ENCODE data around the gene TSBP1. TPM values are rescaled to one million over a fixed set of nuclear protein-coding genes. Genes with fewer than 3 reads are reported as not detected.

The TSBP1 gene
- total RNA-seq, 1 experiment from 2014 or later: not detected

GRCh38 chr6:32244270-32244669 is 127.4 kb downstream of the TSBP1 start:
- Histone ChIP-seq H3K36me3 (ENCODE audit: control insufficient read depth in 1 of 2, insufficient read depth in 2 of 2, low read length in 2 of 2) (no peaks in the 10 kb centered on the region), H3K4me1 (ENCODE audit: control insufficient read depth in 1 of 2, insufficient read depth in 2 of 2, low read length in 2 of 2) (peaks cover 0 to 14% of the 10 kb centered on the region in 2 experiments; a peak in 3 of 4 replicates), H3K27ac (ENCODE audit: low read depth, low read length) (no peak overlapping the region), H3K4me3 (replicated peaks in 1 of 2; ENCODE audit: low read depth in 1 of 2, low read length in 2 of 2) (no peak overlapping the region), H3K9me3 (ENCODE audit: control insufficient read depth in 1 of 2, insufficient read depth in 1 of 2, low read depth in 1 of 2, low read length in 2 of 2) (no peaks in the 10 kb centered on the region), H3K9me2 (ENCODE audit: insufficient read depth) (no peaks in the 10 kb centered on the region), H3K9ac (ENCODE audit: low read length) (no peak overlapping the region), H3K79me2 (ENCODE audit: insufficient read depth, low read length) (no peaks in the 10 kb centered on the region), H4K20me1 (ENCODE audit: insufficient read depth) (no peaks in the 10 kb centered on the region), H2AFZ (ENCODE audit: low read depth, low read length, poor library complexity, severe bottlenecking) (peak overlapping the region; percentile 97), H3K27me3 (ENCODE audit: insufficient read depth, low read length) (no peaks in the 10 kb centered on the region), H3K4me2 (ENCODE audit: low read length) (peak overlapping the region; percentile 73)
- ChIA-PET RAD21 (ENCODE audit: low non-redundant PET in 1 of 2, low total read pairs in 2 of 2, uncharacterized antibody in 2 of 2, unreplicated experiment in 2 of 2) (no interaction called here), CTCF (interaction anchor here (1.2 to 2.5 kb wide), 3 partner anchors 24 to 456 kb away, joined by 3 to 10 read pairs (median 3); no protein-coding TSS in a partner anchor), POLR2A (no interaction called here)
- DNase-seq (ENCODE audit: low read depth, low spot score) (no peak), ATAC-seq (no peak)
- intact Hi-C loops (cut with micrococcal nuclease): loop anchor here (2.0 to 5.0 kb wide), 2 partner anchors 127 to 553 kb away; no protein-coding TSS in a partner anchor
- no peak for TF ChIP-seq SIN3A (IDR thresholded peaks at IDR 0.05; ENCODE audit: low read depth)
- no peak for TF ChIP-seq ZBTB33 (IDR thresholded peaks at IDR 0.05; ENCODE audit: extremely low read depth, insufficient replicate concordance, low read length)
- TF ChIP-seq FOSL1 (IDR thresholded peaks at IDR 0.05; ENCODE audit: low read depth): no peak
- no peak for TF ChIP-seq CEBPB (IDR thresholded peaks at IDR 0.05; ENCODE audit: low read depth)
- no peak for TF ChIP-seq ELF1 (IDR thresholded peaks at IDR 0.05; ENCODE audit: borderline replicate concordance, low read depth)
- TF ChIP-seq ZNF274 (IDR thresholded peaks at IDR 0.05; ENCODE audit: low read depth, low read length): no peak
- TF ChIP-seq ZFX (IDR thresholded peaks at IDR 0.05): no peak
- TF ChIP-seq POLR2AphosphoS5 (IDR thresholded peaks at IDR 0.05; ENCODE audit: low read depth, low read length): no peak
- TF ChIP-seq TCF7L2 (IDR thresholded peaks at IDR 0.05; ENCODE audit: borderline replicate concordance, extremely low read depth, insufficient read depth, insufficient read length): no peak
- BruUV-seq (replicated peaks): no TSS peak

Other genes with a start within 250 kb of the TSBP1 start
- gene ATF6B, start 243.7 kb downstream of the TSBP1 start, total RNA-seq (2021; ENCODE audit: unreplicated experiment): 63.9 TPM
- 11.2 TPM for gene FKBPL, start 241.6 kb downstream of the TSBP1 start, total RNA-seq (2021; ENCODE audit: unreplicated experiment)
- 6.1 TPM for gene PRRT1, start 220.0 kb downstream of the TSBP1 start, total RNA-seq (2021; ENCODE audit: unreplicated experiment)
- 21.0 TPM for gene PPT2, start 217.8 kb downstream of the TSBP1 start, total RNA-seq (2021; ENCODE audit: unreplicated experiment)
- 29.0 TPM for gene EGFL8, start 207.3 kb downstream of the TSBP1 start, total RNA-seq (2021; ENCODE audit: unreplicated experiment)
- 55.6 TPM for gene AGPAT1, start 195.8 kb downstream of the TSBP1 start, total RNA-seq (2021; ENCODE audit: unreplicated experiment)
- 45.9 TPM for gene RNF5, start 193.5 kb downstream of the TSBP1 start, total RNA-seq (2021; ENCODE audit: unreplicated experiment)
- 22.6 TPM for gene AGER, start 187.7 kb downstream of the TSBP1 start, total RNA-seq (2021; ENCODE audit: unreplicated experiment)
- 79.0 TPM for gene PBX2, start 181.7 kb downstream of the TSBP1 start, total RNA-seq (2021; ENCODE audit: unreplicated experiment)
- 1.2 TPM for gene GPSM3, start 179.3 kb downstream of the TSBP1 start, total RNA-seq (2021; ENCODE audit: unreplicated experiment)
- gene NOTCH4, start 147.8 kb downstream of the TSBP1 start, total RNA-seq (2021; ENCODE audit: unreplicated experiment): 0.81 TPM
- gene BTNL2, start 35.3 kb upstream of the TSBP1 start, total RNA-seq (2021; ENCODE audit: unreplicated experiment): not detected
- gene HLA-DRA, start 68.0 kb upstream of the TSBP1 start, total RNA-seq (2021; ENCODE audit: unreplicated experiment): 4.7 TPM
- gene HLA-DRB5, start 158.4 kb upstream of the TSBP1 start, total RNA-seq (2021; ENCODE audit: unreplicated experiment): not detected
- gene HLA-DRB1, start 217.9 kb upstream of the TSBP1 start, total RNA-seq (2021; ENCODE audit: unreplicated experiment): 2.7 TPM

All from HCT116 (cell line).